Lower leg skin (tissue), 4 donors: Measurements from ENCODE around the gene FBXO3. TPM values are rescaled to one million over a fixed set of nuclear protein-coding genes. Genes with fewer than 3 reads are reported as not detected.

ENCODE experiments used
- DNase-seq, 2 donors: peaks; one replicate each; pipeline ENCODE4 v3.0.0-alpha.2; 2019; ENCODE audit warnings: low spot score in 2 of 2
- H3K4me3 ChIP-seq: fragments of 200-600 bp; sonication (generic); 2 replicates; pipeline ENCODE4 v1.5.1; 2017; ENCODE audit warnings: mild to moderate bottlenecking, low read depth; ENCODE audit not compliant: poor library complexity, severe bottlenecking
- CTCF ChIP-seq, 3 donors: fragments of 450-650 bp; IDR thresholded peaks; one replicate each; pipeline ENCODE4 v1.5.1; 2016; ENCODE audit warnings: antibody characterized with exemption in 3 of 3, mild to moderate bottlenecking in 3 of 3, moderate library complexity in 2 of 3
- POLR2A ChIP-seq, 2 donors: fragments of 450-650 bp; IDR thresholded peaks; one replicate each; pipeline ENCODE4 v1.6.1; 2016 to 2017; ENCODE audit warnings: antibody characterized with exemption in 2 of 2, mild to moderate bottlenecking in 1 of 2, moderate library complexity in 1 of 2
- WGBS, 2 donors: methylation state at CpG; one replicate each; pipeline ENCODE4 v1.1.5; 2018; 5-methylcytosine and 5-hydroxymethylcytosine counted together
- intact Hi-C: fragments of 100-400 bp; cut with DNase I; formaldehyde crosslinking; loops from one replicate; pipeline ENCODE4 v1.15.0; 2023; ENCODE audit warnings: low total_unique reads
- total RNA-seq, 4 donors: library from RNA; depleted of rRNA; stranded (reverse); fragments of >200 nt; gene quantifications; one replicate each; pipeline ENCODE4 v1.1.0, GENCODE V29; 2016

Gene FBXO3
- total RNA-seq, 4 donors from 2014 or later: 36.5 to 52.3 (median 48.0) TPM

GRCh38 chr11:33742249-33742851 lies 32.0 kb downstream of the FBXO3 start:
- TF ChIP-seq CTCF (IDR thresholded peaks at IDR 0.05): no peak
- TF ChIP-seq POLR2A (IDR thresholded peaks at IDR 0.05): no peak
- WGBS, 2 donors: 73 to 74% methylated on average over 3 of the region's 3 CpGs
- no peak overlapping the region for H3K4me3 ChIP-seq
- no peak for DNase-seq
- intact Hi-C loops: loop anchor here (10.0 kb wide), 2 partner anchors 198 to 378 kb away; no protein-coding TSS in a partner anchor

GRCh38 chr11:33741806-33742205 lies 32.5 kb downstream of the FBXO3 start:
- no peak for DNase-seq
- 82% methylated on average over 7 of the region's 7 CpGs for WGBS, 2 donors
- intact Hi-C loops: loop anchor here (10.0 kb wide), 2 partner anchors 197 to 377 kb away; no protein-coding TSS in a partner anchor
- no peak for TF ChIP-seq CTCF (IDR thresholded peaks at IDR 0.05)
- no peak for TF ChIP-seq POLR2A (IDR thresholded peaks at IDR 0.05)
- H3K4me3 ChIP-seq: no peak overlapping the region

- WGBS, 2 donors: 40 to 47% methylated on average over 3 of the region's 3 CpGs
- no peak for DNase-seq
- intact Hi-C loops: no loop called here
- no peak overlapping the region for H3K4me3 ChIP-seq
- no peak for TF ChIP-seq POLR2A (IDR thresholded peaks at IDR 0.05)
- no peak for TF ChIP-seq CTCF (IDR thresholded peaks at IDR 0.05)
Observed at GRCh38 chr11:33737362-33737821, 36.9 kb downstream of the FBXO3 start.

- 1 to 2% methylated on average over 29 to 48 of the region's 48 CpGs for WGBS, 2 donors
- peak; percentile 96 to 99 for DNase-seq
- no peak for TF ChIP-seq CTCF (IDR thresholded peaks at IDR 0.05)
- TF ChIP-seq POLR2A (IDR thresholded peaks at IDR 0.05): peak in 1 of 2 donors; percentile 82
- H3K4me3 ChIP-seq: peak within 1 kb of the TSS; percentile 90
- intact Hi-C loops: no loop called here
Observed at GRCh38 chr11:33736148-33736812, 38.0 kb downstream of the FBXO3 start, which contains the start of gene CD59. CD59 (minus strand) TSS chr11:33736423; CDS start chr11:33722445, 13,978 bp downstream.

GRCh38 chr11:33735271-33736147 lies 38.8 kb downstream of the FBXO3 start:
- 1 to 2% methylated on average over 53 of the region's 53 CpGs for WGBS, 2 donors
- peak in 1 of 2 donors; percentile 90 for DNase-seq
- peak overlapping the region; percentile 90 for H3K4me3 ChIP-seq
- intact Hi-C loops: no loop called here
- TF ChIP-seq CTCF (IDR thresholded peaks at IDR 0.05): no peak
- no peak for TF ChIP-seq POLR2A (IDR thresholded peaks at IDR 0.05)
